Endothelial cell of umbilical vein (primary cell): ENCODE data around the gene CXCR5. TPM values are rescaled to one million over a fixed set of nuclear protein-coding genes. Genes with fewer than 3 reads are reported as not detected.

Experiments
- BruUV-seq: library from RNA; stranded (reverse); fragments of 400-500 nt; replicated peaks from 2 replicates; lab custom pipeline; 2021; lab: Mats Ljungman, UMichigan
- CTCF ChIA-PET: fragments of 300-600, 350-600 bp; sonication (Branson Sonifier 250); formaldehyde crosslinking; loops from one replicate; lab custom pipeline; 2021; ENCODE audit warnings: antibody characterized with exemption, inconsistent platforms; lab: Charles Lee
- POLR2A ChIA-PET: fragments of 300-600, 350-600 bp; sonication (Branson Sonifier 250); formaldehyde crosslinking; loops from one replicate; lab custom pipeline; 2021; ENCODE audit warnings: antibody characterized with exemption, inconsistent platforms; lab: Charles Lee
- DNase-seq: peaks from one replicate; pipeline ENCODE4 v3.0.0-alpha.2; 2011; ENCODE audit warnings: low read depth, low spot score
- FAIRE-seq: peaks from 2 replicates; lab custom pipeline; 2011; peaks lifted over from hg19 to GRCh38; lab: Jason Lieb, UNC
- H2AFZ ChIP-seq: 2 replicates; pipeline ENCODE4 v1.6.0; 2012; ENCODE audit warnings: low read depth, low read length, control low read depth, inconsistent platforms
- H3K27ac ChIP-seq: 2 replicates; pipeline ENCODE4 v1.5.1; 2011; ENCODE audit warnings: low read depth, mild to moderate bottlenecking, control low read depth, low read length, moderate library complexity; ENCODE audit not compliant: insufficient read depth
- H3K27me3 ChIP-seq, 2 experiments: 2 replicates each; pipeline versions ENCODE4 v1.6.0 to v1.6.1; 2011; ENCODE audit warnings: low read length in 2 of 2, mixed read lengths in 1 of 2; ENCODE audit not compliant: control insufficient read depth in 2 of 2, insufficient read depth in 2 of 2
- H3K36me3 ChIP-seq, 2 experiments: 2 replicates in 1 of 2; 3 replicates in 1 of 2; pipeline ENCODE4 v1.5.1; 2011; ENCODE audit warnings: low read length in 2 of 2, mild to moderate bottlenecking in 1 of 2, moderate library complexity in 1 of 2; ENCODE audit not compliant: control insufficient read depth in 2 of 2, insufficient read depth in 2 of 2; ENCODE audit errors: extremely low read depth in 1 of 2
- H3K4me1 ChIP-seq: 3 replicates; pipeline ENCODE4 v1.5.1; 2011; ENCODE audit warnings: mild to moderate bottlenecking, low read length; ENCODE audit not compliant: control insufficient read depth, insufficient read depth; ENCODE audit errors: extremely low read depth
- H3K4me2 ChIP-seq: 2 replicates; pipeline ENCODE4 v1.6.1; 2011; ENCODE audit warnings: low read length, control low read depth, mixed read lengths; ENCODE audit not compliant: insufficient read depth
- H3K4me3 ChIP-seq, 3 experiments: fragments of 200-600 bp in 1 of 3; sonication (generic), shearing (Covaris generic) in 1 of 3; replicated peaks in 1 of 3; 2 replicates each; pipeline ENCODE4 v1.5.1; 2011 to 2016; ENCODE audit warnings: control low read depth in 3 of 3, low read length in 3 of 3, mild to moderate bottlenecking in 2 of 3, inconsistent platforms in 1 of 3, low read depth in 1 of 3, moderate library complexity in 1 of 3; ENCODE audit not compliant: insufficient read depth in 1 of 3
- H3K79me2 ChIP-seq: 2 replicates; pipeline ENCODE4 v1.6.0; 2012; ENCODE audit warnings: low read length, inconsistent platforms; ENCODE audit not compliant: control insufficient read depth, insufficient read depth
- H3K9ac ChIP-seq: replicated peaks from 2 replicates; pipeline ENCODE3; 2011; ENCODE audit warnings: low read length, control low read depth; ENCODE audit not compliant: insufficient read depth; ENCODE audit errors: extremely low read depth
- H3K9me1 ChIP-seq: replicated peaks from 3 replicates; pipeline ENCODE4 v1.6.0; 2011; ENCODE audit warnings: mild to moderate bottlenecking, low read length; ENCODE audit not compliant: control insufficient read depth, insufficient read depth; ENCODE audit errors: extremely low read depth
- H3K9me3 ChIP-seq: replicated peaks from 2 replicates; pipeline ENCODE4 v1.5.1; 2012; ENCODE audit warnings: low read length, inconsistent platforms; ENCODE audit not compliant: control insufficient read depth, insufficient read depth
- H4K20me1 ChIP-seq: replicated peaks from 2 replicates; pipeline ENCODE3; 2011; ENCODE audit warnings: mild to moderate bottlenecking, low read length; ENCODE audit not compliant: control insufficient read depth, insufficient read depth; ENCODE audit errors: extremely low read depth
- EZH2 ChIP-seq: IDR thresholded peaks from 2 replicates; pipeline ENCODE4 v1.6.1; 2012; ENCODE audit warnings: borderline replicate concordance, low read depth, mild to moderate bottlenecking, moderate library complexity, low read length, inconsistent platforms; ENCODE audit not compliant: severe bottlenecking
- FOS ChIP-seq: IDR thresholded peaks from 2 replicates; pipeline ENCODE4 v1.6.1; 2011; ENCODE audit warnings: mild to moderate bottlenecking, low read length, moderate library complexity, borderline replicate concordance; ENCODE audit not compliant: insufficient read depth
- GATA2 ChIP-seq: IDR thresholded peaks from 2 replicates; pipeline ENCODE4 v1.7.0; 2011; ENCODE audit warnings: low read depth, mild to moderate bottlenecking, moderate library complexity, mixed read lengths, low read length; ENCODE audit not compliant: insufficient read length, insufficient read depth
- JUN ChIP-seq: IDR thresholded peaks from 2 replicates; pipeline ENCODE4 v1.6.1; 2011; ENCODE audit warnings: borderline replicate concordance, low read depth; ENCODE audit not compliant: insufficient read length, insufficient read depth
- MYC ChIP-seq: IDR thresholded peaks from one replicate; pipeline ENCODE4 v1.6.1; 2011; ENCODE audit warnings: mild to moderate bottlenecking, low read depth, low read length
- POLR2A ChIP-seq: IDR thresholded peaks from 2 replicates; pipeline ENCODE4 v1.6.1; 2012; ENCODE audit warnings: low read depth, mild to moderate bottlenecking, control low read depth, low read length
- POLR2AphosphoS5 ChIP-seq: IDR thresholded peaks from 2 replicates; pipeline ENCODE4 v1.6.1; 2012; ENCODE audit warnings: low read depth, mild to moderate bottlenecking, control low read depth, low read length, moderate library complexity; ENCODE audit not compliant: insufficient read depth
- dilution Hi-C: fragments of 300-500 bp; cut with MboI; formaldehyde crosslinking; loops from one replicate; pipeline ENCODE4 v1.15.0; 2019; ENCODE audit warnings: low sequenced_read_pairs; ENCODE audit not compliant: extremely low pct_ligation_motif_present
- intact Hi-C: fragments of 100-400 bp; cut with micrococcal nuclease; formaldehyde crosslinking; loops from one replicate; pipeline ENCODE4 v1.10.0; 2022
- polyA plus RNA-seq, 4 experiments: library from polyadenylated mRNA; depleted of rRNA in 3 of 4; stranded (reverse) in 3 of 4; unstranded in 1 of 4; fragments of >200 nt; gene quantifications; 2 replicates each; pipeline versions ENCODE4 v1.2.1 to v1.2.3, GENCODE V29; 2011 to 2012; ENCODE audit warnings: missing spikeins in 1 of 4
- total RNA-seq: library from RNA; stranded (reverse); gene quantifications from 2 replicates; pipeline ENCODE4 v1.2.3, GENCODE V29; 2021
- TF ChIP-seq, protein P1 (sequence below): IDR thresholded peaks from 2 replicates; pipeline ENCODE4 v1.6.1; 2011; ENCODE audit not compliant: insufficient read depth, insufficient read length
- TF ChIP-seq, protein P2 (sequence below), 2 donors: IDR thresholded peaks; 1 replicate in 1 of 2; 2 replicates in 1 of 2; pipeline ENCODE4 v1.5.1; 2011; ENCODE audit warnings: low read length in 2 of 2, mild to moderate bottlenecking in 2 of 2, moderate library complexity in 2 of 2, control low read depth in 1 of 2, inconsistent platforms in 1 of 2, low read depth in 1 of 2; ENCODE audit not compliant: insufficient read depth in 1 of 2; ENCODE audit errors: extremely low read depth in 1 of 2

The CXCR5 gene
- total and polyA plus RNA-seq, 2 donors (not counting 3 experiments of a cell fraction or from before 2014, with no cell fraction given) = not detected

DNA sequence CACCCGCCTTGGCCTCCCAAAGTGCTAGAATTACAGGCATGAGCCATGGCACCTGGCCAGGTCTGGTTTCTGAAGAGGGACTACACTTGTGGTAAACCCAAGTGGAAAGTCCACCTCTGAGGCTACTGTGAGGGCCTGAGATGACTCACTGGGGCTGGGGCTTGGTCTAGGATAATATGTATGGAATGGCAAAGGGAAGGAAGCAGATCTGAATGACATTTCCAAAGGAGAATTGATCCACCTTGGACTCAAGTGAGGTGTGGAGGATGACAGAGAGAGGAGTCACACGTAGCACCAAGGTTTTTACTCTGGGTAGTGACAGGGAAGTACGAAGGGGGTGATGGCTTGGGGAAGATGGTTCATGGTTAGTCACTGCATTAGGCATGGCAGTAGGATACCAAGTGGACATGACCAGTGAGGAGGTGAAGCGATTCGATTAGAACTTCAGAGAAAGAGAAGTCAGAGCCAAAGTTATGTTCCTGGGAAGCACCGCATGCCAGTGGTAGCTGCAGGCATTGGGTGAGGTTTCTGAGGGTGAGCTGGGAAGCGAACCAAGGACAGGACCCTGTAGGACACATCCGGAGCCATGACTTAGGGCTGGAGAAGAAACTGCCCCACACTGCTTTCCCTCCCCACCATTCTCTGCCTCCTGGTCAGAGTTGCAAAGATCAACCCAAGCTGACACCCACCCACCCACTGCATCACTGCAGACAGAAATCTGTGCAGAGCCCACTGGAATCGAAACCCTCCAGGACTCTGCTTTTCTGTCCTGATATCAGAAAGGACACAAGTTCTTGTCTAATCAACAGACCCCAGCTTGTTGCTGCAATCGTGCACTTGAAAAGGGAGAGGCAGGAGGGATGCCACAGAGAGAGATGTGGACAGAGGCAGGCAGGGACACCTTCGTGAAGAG is 55.1 kb downstream of the CXCR5 start:
- Histone ChIP-seq H3K9me1 (no peaks in the 10 kb centered on the region), H2AFZ (no peak overlapping the region), H4K20me1 (no peaks in the 10 kb centered on the region), H3K9ac (no peak overlapping the region), H3K79me2 (no peaks in the 10 kb centered on the region), H3K36me3 (no peaks in the 10 kb centered on the region), H3K9me3 (no peaks in the 10 kb centered on the region), H3K4me1 (peaks cover 7% of the 10 kb centered on the region), H3K4me2 (no peak overlapping the region), H3K27me3 (no peaks in the 10 kb centered on the region), H3K27ac (no peak overlapping the region), H3K4me3 (no peak overlapping the region)
- FAIRE-seq (no peak), DNase-seq (no peak)
- TF ChIP-seq POLR2AphosphoS5 (no peak), FOS (no peak), MYC (no peak), POLR2A (no peak), EZH2 (no peak), JUN (no peak), GATA2 (no peak)
- TF ChIP-seq, protein P1, sequence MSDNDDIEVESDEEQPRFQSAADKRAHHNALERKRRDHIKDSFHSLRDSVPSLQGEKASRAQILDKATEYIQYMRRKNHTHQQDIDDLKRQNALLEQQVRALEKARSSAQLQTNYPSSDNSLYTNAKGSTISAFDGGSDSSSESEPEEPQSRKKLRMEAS = no peak
- TF ChIP-seq, protein P2, sequence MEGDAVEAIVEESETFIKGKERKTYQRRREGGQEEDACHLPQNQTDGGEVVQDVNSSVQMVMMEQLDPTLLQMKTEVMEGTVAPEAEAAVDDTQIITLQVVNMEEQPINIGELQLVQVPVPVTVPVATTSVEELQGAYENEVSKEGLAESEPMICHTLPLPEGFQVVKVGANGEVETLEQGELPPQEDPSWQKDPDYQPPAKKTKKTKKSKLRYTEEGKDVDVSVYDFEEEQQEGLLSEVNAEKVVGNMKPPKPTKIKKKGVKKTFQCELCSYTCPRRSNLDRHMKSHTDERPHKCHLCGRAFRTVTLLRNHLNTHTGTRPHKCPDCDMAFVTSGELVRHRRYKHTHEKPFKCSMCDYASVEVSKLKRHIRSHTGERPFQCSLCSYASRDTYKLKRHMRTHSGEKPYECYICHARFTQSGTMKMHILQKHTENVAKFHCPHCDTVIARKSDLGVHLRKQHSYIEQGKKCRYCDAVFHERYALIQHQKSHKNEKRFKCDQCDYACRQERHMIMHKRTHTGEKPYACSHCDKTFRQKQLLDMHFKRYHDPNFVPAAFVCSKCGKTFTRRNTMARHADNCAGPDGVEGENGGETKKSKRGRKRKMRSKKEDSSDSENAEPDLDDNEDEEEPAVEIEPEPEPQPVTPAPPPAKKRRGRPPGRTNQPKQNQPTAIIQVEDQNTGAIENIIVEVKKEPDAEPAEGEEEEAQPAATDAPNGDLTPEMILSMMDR (IDR thresholded peaks at IDR 0.05; ENCODE audit: extremely low read depth in 1 of 2, insufficient read depth in 1 of 2, low read depth in 1 of 2, low read length in 2 of 2) = no peak
- ChIA-PET CTCF (interaction anchor here (0.7 to 1.1 kb wide), 2 partner anchors 8 to 10 kb away, joined by 3 to 6 read pairs; no protein-coding TSS in a partner anchor), POLR2A (no interaction called here)
- no TSS peak for BruUV-seq
- dilution Hi-C loops = no loop called here
- intact Hi-C loops = no loop called here
